Stimulated activated CD4-positive, alpha-beta T cell treated with anti-CD3 and anti-CD28 coated beads, Interleukin-1b, Interleukin-23, amount 100 ng/mL, for 24 hours (primary cell): ENCODE measurements around the gene KCNK17.
"Not testable (repeated sequence)": the region's sequence is repeated elsewhere in the genome, so short reads cannot be mapped to it uniquely, and the experiment has no call there.

Source experiments
- DNase-seq, 4 experiments: peaks; one replicate each; pipeline ENCODE4 v3.0.0-alpha.2; 2020; ENCODE audit warnings: low read depth in 4 of 4, low spot score in 1 of 4

Gene KCNK17

GRCh38 chr6:39302669-39303424, 11.4 kb downstream of the KCNK17 start:
- peak; percentile 80 to 86 (median 83) for DNase-seq

GRCh38 chr6:39302011-39302410, 12.2 kb downstream of the KCNK17 start:
- no peak for DNase-seq

- DNase-seq = no peak
Measured at GRCh38 chr6:39301606-39302005, 12.6 kb downstream of the KCNK17 start.

- no peak for DNase-seq
Measured at GRCh38 chr6:39300739-39301138, 13.5 kb downstream of the KCNK17 start.

- DNase-seq = no peak
Measured at GRCh38 chr6:39298061-39298460, 16.2 kb downstream of the KCNK17 start.

GRCh38 chr6:39296745-39297640, 17.2 kb downstream of the KCNK17 start:
- DNase-seq = no peak

- DNase-seq = no peak
Measured at GRCh38 chr6:39295611-39296011, 18.6 kb downstream of the KCNK17 start.

- no peak for DNase-seq
Measured at GRCh38 chr6:39294899-39295298, 19.3 kb downstream of the KCNK17 start.

- no peak for DNase-seq
Measured at GRCh38 chr6:39294133-39294532, 20.1 kb downstream of the KCNK17 start.

GRCh38 chr6:39292637-39293036, 21.6 kb downstream of the KCNK17 start:
- no peak for DNase-seq

- no peak for DNase-seq
Measured at GRCh38 chr6:39289490-39289889, 24.7 kb downstream of the KCNK17 start.

GRCh38 chr6:39287601-39288000, 26.6 kb downstream of the KCNK17 start:
- DNase-seq = no peak

- DNase-seq = not testable (repeated sequence)
Measured at GRCh38 chr6:39286596-39286995, 27.6 kb downstream of the KCNK17 start.

- no peak for DNase-seq
Measured at GRCh38 chr6:39282774-39283173, 31.4 kb downstream of the KCNK17 start.

GRCh38 chr6:39281312-39281980, 32.8 kb downstream of the KCNK17 start:
- no peak for DNase-seq

GRCh38 chr6:39280247-39280731, 33.9 kb downstream of the KCNK17 start:
- DNase-seq = no peak

- no peak for DNase-seq
Measured at GRCh38 chr6:39279539-39279938, 34.7 kb downstream of the KCNK17 start.

GRCh38 chr6:39276379-39276995, 37.7 kb downstream of the KCNK17 start:
- DNase-seq = no peak

GRCh38 chr6:39274903-39275302, 39.3 kb downstream of the KCNK17 start:
- DNase-seq = no peak

- DNase-seq = no peak
Measured at GRCh38 chr6:39274471-39274870, 39.7 kb downstream of the KCNK17 start.

- no peak for DNase-seq
Measured at GRCh38 chr6:39273406-39273821, 40.8 kb downstream of the KCNK17 start.
